Adrenal gland (tissue), 5 donors: ENCODE results near the gene POMT1.

ENCODE experiments used
- POLR2A ChIP-seq, 2 donors: fragments of 450-650 bp; IDR thresholded peaks; one replicate each; pipeline ENCODE4 v1.6.1; 2017; ENCODE audit warnings: antibody characterized with exemption in 2 of 2, mild to moderate bottlenecking in 2 of 2, moderate library complexity in 1 of 2
- TF ChIP-seq, protein P1 (sequence below), 6 experiments: fragments of 450-650 bp in 4 of 6; fragments of 200-600 bp in 2 of 6; sonication (generic) in 1 of 6; IDR thresholded peaks; 1 replicate in 5 of 6; 2 replicates in 1 of 6; pipeline versions ENCODE4 v1.5.1 to v1.8.0; 2016 to 2021; ENCODE audit warnings: antibody characterized with exemption in 6 of 6, mild to moderate bottlenecking in 2 of 6, moderate library complexity in 1 of 6
- donor health status: DM: no; HTN: no; CAD: no.

DNA sequence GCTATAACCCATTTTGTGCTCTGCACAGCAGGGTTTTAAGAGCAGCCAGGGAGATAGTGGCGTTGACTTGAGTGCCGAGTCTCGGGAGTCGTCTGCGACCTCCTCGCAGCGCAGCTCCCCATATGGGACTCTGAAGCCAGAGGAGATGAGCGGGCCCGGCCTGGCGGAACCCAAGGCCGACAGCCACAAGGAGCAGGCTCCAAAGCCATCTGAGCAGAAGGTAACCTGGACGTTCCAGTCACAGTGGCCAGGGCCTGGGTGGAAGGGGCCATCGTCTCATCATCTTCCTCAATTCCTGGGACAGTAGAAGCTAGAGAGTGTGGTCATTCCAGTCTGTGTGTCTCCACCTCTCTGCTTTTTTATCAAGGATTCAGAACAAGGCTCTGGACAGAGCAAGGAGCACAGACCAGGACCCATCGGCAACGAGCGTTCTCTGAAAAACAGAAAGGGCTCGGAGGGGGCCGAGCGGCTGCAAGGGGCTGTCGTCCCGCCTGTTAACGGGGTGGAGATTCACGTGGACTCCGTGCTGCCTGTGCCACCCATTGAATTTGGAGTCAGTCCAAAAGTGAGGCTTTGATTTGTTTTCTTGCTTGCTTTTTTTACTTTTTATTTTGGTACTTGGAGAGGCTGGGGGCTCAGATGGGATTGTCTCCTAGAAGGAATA lies 20.2 kb upstream of the POMT1 start:
- TF ChIP-seq, protein P1, sequence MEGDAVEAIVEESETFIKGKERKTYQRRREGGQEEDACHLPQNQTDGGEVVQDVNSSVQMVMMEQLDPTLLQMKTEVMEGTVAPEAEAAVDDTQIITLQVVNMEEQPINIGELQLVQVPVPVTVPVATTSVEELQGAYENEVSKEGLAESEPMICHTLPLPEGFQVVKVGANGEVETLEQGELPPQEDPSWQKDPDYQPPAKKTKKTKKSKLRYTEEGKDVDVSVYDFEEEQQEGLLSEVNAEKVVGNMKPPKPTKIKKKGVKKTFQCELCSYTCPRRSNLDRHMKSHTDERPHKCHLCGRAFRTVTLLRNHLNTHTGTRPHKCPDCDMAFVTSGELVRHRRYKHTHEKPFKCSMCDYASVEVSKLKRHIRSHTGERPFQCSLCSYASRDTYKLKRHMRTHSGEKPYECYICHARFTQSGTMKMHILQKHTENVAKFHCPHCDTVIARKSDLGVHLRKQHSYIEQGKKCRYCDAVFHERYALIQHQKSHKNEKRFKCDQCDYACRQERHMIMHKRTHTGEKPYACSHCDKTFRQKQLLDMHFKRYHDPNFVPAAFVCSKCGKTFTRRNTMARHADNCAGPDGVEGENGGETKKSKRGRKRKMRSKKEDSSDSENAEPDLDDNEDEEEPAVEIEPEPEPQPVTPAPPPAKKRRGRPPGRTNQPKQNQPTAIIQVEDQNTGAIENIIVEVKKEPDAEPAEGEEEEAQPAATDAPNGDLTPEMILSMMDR (IDR thresholded peaks at IDR 0.05), result no peak
- TF ChIP-seq POLR2A (IDR thresholded peaks at IDR 0.05), result no peak
